ENCODE data around the gene COA6.
"Not testable (repeated sequence)": the region's sequence is repeated elsewhere in the genome, so short reads cannot be mapped to it uniquely, and the experiment has no call there.

Gene COA6

GRCh38 chr1:234371414-234371813, 1.8 kb upstream of the COA6 start:
- no peak for DNase-seq

GRCh38 chr1:234372011-234372757, 1.1 kb upstream of the COA6 start:
- no peak for DNase-seq

- no peak for DNase-seq
Measured at GRCh38 chr1:234373959-234374254, 651 bp downstream of the COA6 start.

GRCh38 chr1:234375672-234376071, 2.4 kb downstream of the COA6 start:
- DNase-seq, result no peak

GRCh38 chr1:234379591-234380109, 6.4 kb downstream of the COA6 start:
- DNase-seq, result not testable (repeated sequence)

GRCh38 chr1:234381699-234382555, 8.7 kb downstream of the COA6 start:
- no peak for DNase-seq

GRCh38 chr1:234386122-234386521, 12.9 kb downstream of the COA6 start:
- DNase-seq, result no peak

GRCh38 chr1:234388094-234388493, 14.8 kb downstream of the COA6 start:
- no peak for DNase-seq

- DNase-seq, result no peak
Measured at GRCh38 chr1:234393190-234393589, 19.9 kb downstream of the COA6 start.

GRCh38 chr1:234395297-234395696, 22.0 kb downstream of the COA6 start:
- DNase-seq, result no peak

GRCh38 chr1:234396092-234396491, 22.8 kb downstream of the COA6 start:
- no peak for DNase-seq

- no peak for DNase-seq
Measured at GRCh38 chr1:234396871-234397270, 23.6 kb downstream of the COA6 start.

- DNase-seq, result no peak
Measured at GRCh38 chr1:234397732-234398131, 24.5 kb downstream of the COA6 start.

GRCh38 chr1:234398849-234399381, 25.7 kb downstream of the COA6 start:
- no peak for DNase-seq

- not testable (repeated sequence) for DNase-seq
Measured at GRCh38 chr1:234399515-234399914, 26.3 kb downstream of the COA6 start.

GRCh38 chr1:234400773-234401172, 27.5 kb downstream of the COA6 start:
- no peak for DNase-seq

GRCh38 chr1:234401658-234402057, 28.4 kb downstream of the COA6 start:
- DNase-seq, result no peak

- DNase-seq, result no peak
Measured at GRCh38 chr1:234402939-234403338, 29.7 kb downstream of the COA6 start.

- DNase-seq, result no peak
Measured at GRCh38 chr1:234405676-234406075, 32.4 kb downstream of the COA6 start.

- DNase-seq, result no peak
Measured at GRCh38 chr1:234406871-234407270, 33.6 kb downstream of the COA6 start.

- no peak for DNase-seq
Measured at GRCh38 chr1:234408757-234409156, 35.5 kb downstream of the COA6 start.

GRCh38 chr1:234409328-234409727, 36.1 kb downstream of the COA6 start:
- no peak for DNase-seq

- no peak for DNase-seq
Measured at GRCh38 chr1:234412830-234413229, 39.6 kb downstream of the COA6 start.

- no peak for DNase-seq
Measured at GRCh38 chr1:234413485-234413884, 40.2 kb downstream of the COA6 start.

Data from activated CD8-positive, alpha-beta memory T cell treated with anti-CD3 and anti-CD28 coated beads for 24 hours (primary cell).